ENCODE data around the gene RAB5A. TPM values are rescaled to one million over a fixed set of nuclear protein-coding genes. Genes with fewer than 3 reads are reported as not detected.

Gene RAB5A
- total and polyA plus RNA-seq, 10 of the 15 experiments (the other 5 are each of a cell fraction or from before 2014, with no cell fraction given) = 15.8 to 44.3 (median 29.1) TPM

GRCh38 chr3:19937459-19938294, 9.2 kb upstream of the RAB5A start:
- ATAC-seq (peak; percentile 40), FAIRE-seq (no peak), DNase-seq (ENCODE audit: low read depth, low spot score) (no peak)
- TF ChIP-seq ZNF217 (IDR thresholded peaks at IDR 0.05) (no peak), E4F1 (IDR thresholded peaks at IDR 0.05; ENCODE audit: borderline replicate concordance, partially characterized antibody) (no peak), CBFB (IDR thresholded peaks at IDR 0.05; ENCODE audit: low read depth) (no peak), NFYA (IDR thresholded peaks at IDR 0.05; ENCODE audit: borderline replicate concordance, low read depth, low read length) (no peak), EZH2 (IDR thresholded peaks at IDR 0.05; ENCODE audit: borderline replicate concordance, control insufficient read depth, low read depth, low read length) (no peak), PML (IDR thresholded peaks at IDR 0.05; ENCODE audit: low read length) (no peak), PKNOX1 (IDR thresholded peaks at IDR 0.05) (no peak), SMAD5 (IDR thresholded peaks at IDR 0.05; ENCODE audit: low read depth) (no peak)
- SMC1A ChIA-PET (ENCODE audit: uncharacterized antibody, unreplicated experiment) = interaction anchor here (0.8 kb wide), 1 partner anchor 8 kb away, joined by 3 read pairs; no protein-coding TSS in a partner anchor
- no peaks in the 10 kb centered on the region for H3K79me2 ChIP-seq (ENCODE audit: control insufficient read depth, insufficient read depth, low read length)
- H4K20me1 ChIP-seq (ENCODE audit: control insufficient read depth, insufficient read depth) = no peaks in the 10 kb centered on the region
- CTCF ChIA-PET = no interaction called here
- H3K4me1 ChIP-seq (ENCODE audit: control insufficient read depth, insufficient read depth, low read length) = no peaks in the 10 kb centered on the region
- H3K4me3 ChIP-seq = no peak overlapping the region
- H3K27me3 ChIP-seq (replicated peaks in 1 of 2; ENCODE audit: control insufficient read depth in 2 of 2, insufficient read depth in 2 of 2, low read length in 1 of 2) = no peaks in the 10 kb centered on the region
- H3K4me2 ChIP-seq (ENCODE audit: control insufficient read depth, insufficient read depth) = no peak overlapping the region
- POLR2A ChIA-PET = no interaction called here
- no peaks in the 10 kb centered on the region; the same call in 2 of the 3 replicates for H3K9me3 ChIP-seq (replicated peaks; ENCODE audit: control insufficient read depth, insufficient read depth, low read length)
- no TSS peak for BruUV-seq (replicated peaks)
- intact Hi-C loops (cut with micrococcal nuclease; ENCODE audit: unreplicated experiment) (no loop called here), in situ Hi-C loops (cut with MboI) (no loop called here)
- no peak overlapping the region for H3K27ac ChIP-seq (ENCODE audit: control insufficient read depth, insufficient read depth)
- RAD21 ChIA-PET (ENCODE audit: unreplicated experiment) = no interaction called here
- no peaks in the 10 kb centered on the region for H3K36me3 ChIP-seq (ENCODE audit: control insufficient read depth in 2 of 2, insufficient read depth in 2 of 2, low read length in 1 of 2)
- H2AFZ ChIP-seq (ENCODE audit: control insufficient read depth, low read depth, low read length) = no peak overlapping the region
- 46% methylated on average over 7 of the region's 7 CpGs for WGBS (ENCODE audit: insufficient coverage, insufficient replicate concordance, low lambda C conversion rate, missing lambda C conversion rate)
- no peak overlapping the region for H3K9ac ChIP-seq (ENCODE audit: control insufficient read depth, insufficient read depth, low read length)
